SH-SY5Y (cell line): ENCODE measurements around the gene DIAPH3.

Experiments
- GATA2 ChIP-seq: IDR thresholded peaks from 2 replicates; pipeline ENCODE4 v1.6.1; 2011; ENCODE audit warnings: mild to moderate bottlenecking, low read depth, low read length
- GATA3 ChIP-seq: IDR thresholded peaks from 2 replicates; pipeline ENCODE4 v1.6.1; 2011; ENCODE audit warnings: low read depth, mild to moderate bottlenecking, low read length, moderate library complexity

DIAPH3 gene

DNA sequence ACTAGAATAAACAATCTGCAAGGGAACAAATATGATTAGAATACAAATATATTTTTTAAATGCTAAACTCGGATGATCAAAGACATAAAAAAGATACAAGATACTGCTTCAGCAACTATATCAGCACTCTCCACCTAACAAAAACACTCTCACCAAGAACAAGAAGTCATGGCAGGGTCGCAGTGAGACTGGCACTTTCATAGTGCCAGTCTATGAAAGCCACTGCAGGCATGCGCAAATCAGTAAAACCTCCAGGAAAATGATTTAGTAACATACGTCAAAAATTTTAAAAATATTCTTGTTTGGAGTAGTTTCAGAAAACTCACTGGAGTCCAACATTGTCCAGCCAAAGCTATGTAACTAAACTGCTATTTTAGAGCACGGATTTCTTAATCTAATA lies 295.9 kb downstream of the DIAPH3 start:
- no peak for TF ChIP-seq GATA3
- no peak for TF ChIP-seq GATA2

DNA sequence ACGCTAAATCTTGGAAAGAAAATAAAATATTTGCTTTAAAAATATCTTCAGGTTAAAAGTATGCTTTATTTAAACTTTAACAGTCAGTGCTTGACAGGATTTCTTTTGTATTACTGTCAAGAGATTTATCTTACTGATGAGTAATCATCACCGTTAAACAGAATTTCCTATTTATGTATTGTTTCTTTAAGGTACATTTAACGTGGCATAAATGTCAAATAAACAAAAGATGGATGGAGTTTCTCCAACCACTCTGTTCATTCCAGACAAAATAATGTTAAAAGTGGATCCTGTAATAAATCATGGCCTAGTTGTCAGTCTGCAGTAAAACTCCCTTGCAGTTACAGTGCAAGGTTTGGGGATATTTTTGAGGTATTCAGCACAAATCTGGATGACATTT lies 298.3 kb downstream of the DIAPH3 start:
- TF ChIP-seq GATA2 (no peak), GATA3 (no peak)

GRCh38 chr13:59863621-59864020 lies 300.1 kb downstream of the DIAPH3 start:
- TF ChIP-seq GATA2 (no peak), GATA3 (no peak)

DNA sequence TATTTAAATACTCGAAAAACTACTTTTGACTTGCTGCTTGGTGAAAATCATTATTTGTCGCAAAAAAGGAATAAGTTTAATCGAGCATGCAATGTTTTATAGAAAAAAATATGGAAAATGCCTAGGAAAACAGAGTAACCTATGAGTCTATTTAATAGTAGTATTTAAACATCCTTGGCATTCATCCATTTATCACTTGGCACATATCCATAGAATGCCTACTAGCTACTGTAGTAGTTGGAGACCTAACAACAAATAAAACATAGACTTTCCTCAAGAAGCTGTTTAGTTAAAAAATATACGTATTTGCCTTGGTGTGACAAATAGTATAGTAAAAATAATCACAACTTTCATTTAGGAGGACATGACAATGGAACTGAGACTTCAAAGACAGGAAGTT lies 302.1 kb downstream of the DIAPH3 start:
- no peak for TF ChIP-seq GATA2
- TF ChIP-seq GATA3, result no peak

DNA sequence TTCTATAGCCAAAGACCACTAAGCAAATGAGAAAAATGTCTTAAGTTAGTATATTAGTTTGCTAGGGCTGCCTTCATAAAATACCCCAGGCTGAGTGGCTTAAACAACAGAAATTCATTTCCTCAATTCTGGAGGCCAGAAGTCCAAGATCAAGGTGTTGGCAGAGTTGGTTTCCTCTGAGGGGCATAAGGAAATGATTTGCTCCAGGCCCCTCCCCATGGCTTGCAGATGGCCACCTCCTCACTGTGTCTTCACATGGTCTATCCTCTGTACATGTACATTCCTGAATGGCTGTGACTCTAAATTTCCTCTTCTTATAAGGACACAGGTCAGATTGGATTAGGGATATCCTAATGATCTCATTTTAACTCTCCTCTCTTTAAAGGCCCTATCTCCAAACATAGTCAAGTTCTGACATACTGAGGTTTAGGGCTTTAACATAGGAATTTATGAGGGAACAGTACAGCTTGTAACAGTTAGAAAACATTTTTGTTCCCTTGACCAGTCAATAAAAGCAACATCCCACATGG lies 307.4 kb downstream of the DIAPH3 start:
- no peak for TF ChIP-seq GATA3
- no peak for TF ChIP-seq GATA2

DNA sequence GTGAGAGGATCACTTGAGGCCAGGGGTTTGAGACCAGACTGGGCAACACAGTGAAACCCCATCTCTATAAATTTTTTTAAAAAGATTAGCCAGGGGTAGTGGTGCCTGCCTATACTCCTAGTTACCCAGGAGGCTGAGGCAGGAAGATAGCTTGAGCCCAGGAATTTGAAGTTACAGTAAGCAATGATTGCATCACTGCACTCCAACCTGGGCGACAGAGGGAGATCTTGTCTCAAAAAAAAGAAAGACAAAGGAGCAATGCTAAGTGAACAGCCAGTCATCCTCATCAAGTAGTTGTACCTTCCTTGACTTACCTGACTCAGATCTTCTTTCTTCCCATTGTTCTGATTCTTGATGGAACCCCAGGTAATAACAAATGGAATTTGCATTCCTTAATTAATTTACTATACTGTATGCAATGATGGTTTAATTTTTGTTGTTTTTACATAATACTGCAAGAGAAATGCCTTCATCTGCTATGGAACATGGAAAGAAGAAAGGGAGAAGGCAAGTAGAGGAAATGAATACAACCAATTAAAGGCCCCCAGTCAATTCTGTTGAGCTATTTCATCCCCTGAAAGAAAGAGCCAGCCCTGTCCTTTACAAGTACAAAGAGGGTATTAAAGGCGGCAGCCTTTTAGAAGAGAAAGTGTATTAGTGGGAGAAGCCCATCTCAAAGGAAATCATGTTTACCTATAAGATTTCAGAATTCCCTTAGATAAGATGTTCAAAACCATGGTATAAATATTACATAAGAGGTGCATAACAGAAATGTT lies 316.7 kb downstream of the DIAPH3 start:
- TF ChIP-seq GATA3 (no peak), GATA2 (no peak)

- TF ChIP-seq GATA2, result no peak
- no peak for TF ChIP-seq GATA3
Measured at GRCh38 chr13:59843040-59843439, 320.7 kb downstream of the DIAPH3 start.

GRCh38 chr13:59842507-59842906 lies 321.2 kb downstream of the DIAPH3 start:
- TF ChIP-seq GATA2 (no peak), GATA3 (no peak)

- TF ChIP-seq GATA3 (no peak), GATA2 (no peak)
Measured at GRCh38 chr13:59839186-59839585, 324.5 kb downstream of the DIAPH3 start.

DNA sequence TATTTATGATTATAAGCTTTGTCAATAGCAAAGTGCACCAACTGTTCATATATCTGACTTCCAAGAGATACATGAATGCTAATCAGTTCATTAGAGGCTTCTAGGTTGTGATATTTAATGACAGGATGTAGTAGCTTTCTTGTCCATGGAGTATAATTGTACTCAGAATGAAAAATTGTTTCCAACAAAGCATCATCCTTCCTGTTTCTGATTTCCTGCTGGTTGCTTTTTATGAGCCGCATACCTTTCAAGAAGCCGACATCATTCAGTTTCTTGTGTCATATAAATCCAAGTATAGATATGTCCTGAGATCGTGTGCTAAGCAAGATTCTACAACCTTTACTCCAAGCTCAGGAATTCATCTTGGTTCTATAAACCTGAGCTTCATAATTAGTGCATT lies 326.6 kb downstream of the DIAPH3 start:
- TF ChIP-seq GATA3 (no peak), GATA2 (no peak)

- TF ChIP-seq GATA2 (no peak), GATA3 (no peak)
Measured at GRCh38 chr13:59835569-59835968, 328.2 kb downstream of the DIAPH3 start.

DNA sequence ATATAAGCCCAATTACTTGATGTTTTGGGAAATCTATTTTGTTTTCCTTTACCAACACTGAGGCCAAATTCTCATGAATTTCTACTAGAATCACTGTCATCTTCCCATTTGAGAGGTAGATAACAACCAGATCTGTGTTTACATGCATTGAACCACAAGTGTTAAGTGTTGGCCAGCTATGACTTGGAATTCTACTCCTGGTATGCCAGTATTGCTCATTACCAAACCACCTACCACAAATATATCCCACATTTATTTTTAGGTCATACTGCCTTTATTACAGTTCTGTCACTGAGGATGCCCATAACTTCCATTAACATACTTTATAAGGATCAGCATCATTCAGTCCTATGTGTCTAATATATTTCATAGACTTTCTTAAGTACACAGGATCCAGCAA lies 328.9 kb downstream of the DIAPH3 start:
- TF ChIP-seq GATA3 (no peak), GATA2 (no peak)

DNA sequence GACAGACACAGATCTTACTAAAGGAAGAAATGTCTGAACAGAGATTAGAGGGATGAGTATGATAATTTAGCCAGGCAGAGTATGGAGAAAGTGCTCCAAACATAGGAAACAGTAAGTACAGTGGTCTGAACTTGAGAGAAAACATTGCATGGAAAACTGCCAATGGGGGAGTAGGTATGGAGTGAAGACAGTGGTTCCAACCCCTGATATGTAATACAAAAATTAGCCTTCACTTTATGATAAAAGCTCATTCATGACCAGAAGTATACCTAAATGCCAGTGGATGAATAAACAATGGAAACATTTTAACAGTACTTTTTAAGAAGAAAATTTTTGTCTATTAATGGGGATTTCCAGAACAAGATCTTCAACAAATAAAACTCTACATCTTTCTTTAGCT lies 334.0 kb downstream of the DIAPH3 start:
- TF ChIP-seq GATA2 (no peak), GATA3 (no peak)

GRCh38 chr13:59823486-59823885 lies 340.2 kb downstream of the DIAPH3 start:
- TF ChIP-seq GATA3, result no peak
- TF ChIP-seq GATA2, result no peak

DNA sequence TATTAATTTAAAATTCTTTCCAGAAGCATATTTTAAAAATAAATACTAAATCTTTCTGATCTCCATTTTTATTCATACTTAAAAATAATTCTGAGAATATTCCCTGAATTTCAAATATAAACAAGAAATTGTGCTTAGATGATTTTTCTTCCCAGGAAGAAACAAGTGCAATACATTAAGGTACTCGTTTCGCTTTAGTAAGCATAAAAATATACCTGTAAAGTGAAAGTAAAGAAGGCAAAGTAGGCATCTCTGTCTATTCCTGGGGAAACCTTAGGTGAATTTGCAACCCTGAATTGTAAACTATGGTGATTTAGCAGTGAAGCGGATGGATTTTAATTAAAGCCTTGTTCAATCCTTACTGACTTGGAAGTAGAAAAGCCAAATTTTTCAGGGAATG lies 354.2 kb downstream of the DIAPH3 start:
- TF ChIP-seq GATA3, result no peak
- TF ChIP-seq GATA2, result no peak

DNA sequence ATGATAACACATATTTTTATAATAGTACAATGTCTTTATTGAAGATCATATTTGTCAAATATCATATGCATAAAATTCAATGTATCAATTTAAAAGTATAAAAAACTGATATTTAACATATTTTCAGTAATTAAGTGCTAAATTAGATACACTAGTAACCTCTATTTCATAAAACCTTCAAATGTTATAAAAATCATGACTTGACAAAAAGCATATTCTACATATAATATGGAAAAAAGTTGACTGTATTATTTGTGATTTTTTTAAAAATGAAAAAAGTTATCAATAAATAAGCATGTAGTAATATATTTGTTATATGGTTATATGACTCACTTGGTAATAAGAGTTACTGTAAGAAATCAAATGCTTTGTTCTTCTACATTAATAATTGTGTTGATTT lies 356.9 kb downstream of the DIAPH3 start:
- TF ChIP-seq GATA2 (no peak), GATA3 (no peak)
